ENCODE data around the gene THSD7A.

The THSD7A gene

GRCh38 chr7:11458736-11459483 lies 373.1 kb downstream of the THSD7A start:
- no peak for TF ChIP-seq CTCF (IDR thresholded peaks at IDR 0.05; ENCODE audit: borderline replicate concordance, control extremely low read depth, extremely low read depth, insufficient read depth, missing control alignments)
- in situ Hi-C loops (cut with MboI; ENCODE audit: low sequenced_read_pairs, unreplicated experiment) = no loop called here
- no peak for DNase-seq (ENCODE audit: low spot score)

GRCh38 chr7:11457419-11457818 lies 374.6 kb downstream of the THSD7A start:
- TF ChIP-seq CTCF (IDR thresholded peaks at IDR 0.05; ENCODE audit: borderline replicate concordance, control extremely low read depth, extremely low read depth, insufficient read depth, missing control alignments) = no peak
- in situ Hi-C loops (cut with MboI; ENCODE audit: low sequenced_read_pairs, unreplicated experiment) = no loop called here
- no peak for DNase-seq (ENCODE audit: low spot score)

DNA sequence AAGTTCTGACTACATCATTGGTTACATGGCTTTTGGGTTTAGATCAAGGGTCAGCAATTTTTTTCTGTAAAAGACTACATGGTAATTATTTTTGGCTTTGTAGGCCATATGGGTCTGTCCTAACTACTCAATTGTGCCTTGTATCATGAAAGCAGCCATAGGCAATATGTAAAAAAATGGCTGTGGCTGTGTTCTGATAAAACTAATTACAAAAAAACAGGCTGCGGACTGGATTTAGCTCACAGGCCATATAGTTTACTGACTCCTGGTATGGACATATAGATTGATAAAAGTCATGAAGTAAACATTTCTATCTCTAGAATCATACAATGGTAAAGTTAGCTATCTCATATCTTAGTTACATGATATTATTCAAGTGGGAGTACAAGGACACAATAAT lies 375.4 kb downstream of the THSD7A start:
- DNase-seq (ENCODE audit: low spot score) = no peak
- in situ Hi-C loops (cut with MboI; ENCODE audit: low sequenced_read_pairs, unreplicated experiment) = no loop called here
- no peak for TF ChIP-seq CTCF (IDR thresholded peaks at IDR 0.05; ENCODE audit: borderline replicate concordance, control extremely low read depth, extremely low read depth, insufficient read depth, missing control alignments)

GRCh38 chr7:11452476-11452875 lies 379.5 kb downstream of the THSD7A start:
- no peak for TF ChIP-seq CTCF (IDR thresholded peaks at IDR 0.05; ENCODE audit: borderline replicate concordance, control extremely low read depth, extremely low read depth, insufficient read depth, missing control alignments)
- no peak for DNase-seq (ENCODE audit: low spot score)
- in situ Hi-C loops (cut with MboI; ENCODE audit: low sequenced_read_pairs, unreplicated experiment) = no loop called here

DNA sequence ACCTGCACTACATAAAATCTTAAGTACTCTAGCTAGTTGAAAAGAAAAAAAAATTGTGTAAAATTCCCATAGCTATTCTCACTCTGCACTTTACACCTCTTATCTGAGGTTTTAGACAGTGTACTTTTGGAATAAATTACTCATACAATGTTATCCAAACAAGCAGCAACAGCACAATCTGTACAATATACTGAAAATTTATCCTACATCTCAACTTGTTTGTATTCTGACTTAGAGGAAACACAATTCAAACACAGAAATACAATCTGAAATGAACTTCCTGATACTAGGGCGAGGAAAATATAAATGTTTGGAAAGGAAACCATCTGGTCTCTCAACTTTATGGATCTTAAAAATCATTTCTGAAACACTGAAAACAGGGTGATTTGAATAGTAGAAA lies 381.7 kb downstream of the THSD7A start:
- in situ Hi-C loops (cut with MboI; ENCODE audit: low sequenced_read_pairs, unreplicated experiment) = no loop called here
- TF ChIP-seq CTCF (IDR thresholded peaks at IDR 0.05; ENCODE audit: borderline replicate concordance, control extremely low read depth, extremely low read depth, insufficient read depth, missing control alignments) = no peak
- DNase-seq (ENCODE audit: low spot score) = no peak

GRCh38 chr7:11449316-11449715 lies 382.7 kb downstream of the THSD7A start:
- DNase-seq (ENCODE audit: low spot score) = no peak
- no peak for TF ChIP-seq CTCF (IDR thresholded peaks at IDR 0.05; ENCODE audit: borderline replicate concordance, control extremely low read depth, extremely low read depth, insufficient read depth, missing control alignments)
- in situ Hi-C loops (cut with MboI; ENCODE audit: low sequenced_read_pairs, unreplicated experiment) = no loop called here

Measured in GM13976 (cell line).